ENCODE measurements around the gene PDE8B. TPM values are rescaled to one million over a fixed set of nuclear protein-coding genes. Genes with fewer than 3 reads are reported as not detected.

Gene PDE8B
- total RNA-seq, 1 donor from 2014 or later = 5.9 TPM

GRCh38 chr5:77181173-77181572 is 29.3 kb upstream of the PDE8B start:
- DNase-seq (ENCODE audit: extremely low spot score in 2 of 2) = no peak
- H3K9me3 ChIP-seq = no peaks in the 10 kb centered on the region
- no peak overlapping the region for H3K27ac ChIP-seq
- H3K27me3 ChIP-seq = no peaks in the 10 kb centered on the region
- peaks cover 15% of the 10 kb centered on the region for H3K4me1 ChIP-seq
- peak overlapping the region; percentile 52 to 55 for H3K4me3 ChIP-seq
- H3K36me3 ChIP-seq = no peaks in the 10 kb centered on the region
- intact Hi-C loops (cut with DNase I) = no loop called here
- no peak for TF ChIP-seq POLR2AphosphoS5 (IDR thresholded peaks at IDR 0.05; ENCODE audit: insufficient read depth in 1 of 2, low read depth in 1 of 2)
- TF ChIP-seq CTCF (IDR thresholded peaks at IDR 0.05) = no peak
- no peak for TF ChIP-seq POLR2A (IDR thresholded peaks at IDR 0.05)

GRCh38 chr5:77181596-77182304 is 28.7 kb upstream of the PDE8B start:
- Histone ChIP-seq H3K27me3 (no peaks in the 10 kb centered on the region), H3K4me1 (peaks cover 15% of the 10 kb centered on the region), H3K36me3 (no peaks in the 10 kb centered on the region), H3K9me3 (no peaks in the 10 kb centered on the region), H3K27ac (no peak overlapping the region), H3K4me3 (peak overlapping the region in 1 of 2 donors; percentile 55)
- intact Hi-C loops (cut with DNase I) = no loop called here
- DNase-seq (ENCODE audit: extremely low spot score in 2 of 2) = no peak
- no peak for TF ChIP-seq POLR2AphosphoS5 (IDR thresholded peaks at IDR 0.05; ENCODE audit: insufficient read depth in 1 of 2, low read depth in 1 of 2)
- no peak for TF ChIP-seq POLR2A (IDR thresholded peaks at IDR 0.05)
- no peak for TF ChIP-seq CTCF (IDR thresholded peaks at IDR 0.05)

GRCh38 chr5:77182367-77182766 is 28.1 kb upstream of the PDE8B start:
- no peaks in the 10 kb centered on the region for H3K27me3 ChIP-seq
- no peak for DNase-seq (ENCODE audit: extremely low spot score in 2 of 2)
- no peak overlapping the region for H3K27ac ChIP-seq
- H3K9me3 ChIP-seq = no peaks in the 10 kb centered on the region
- intact Hi-C loops (cut with DNase I) = no loop called here
- no peak overlapping the region for H3K4me3 ChIP-seq
- H3K36me3 ChIP-seq = no peaks in the 10 kb centered on the region
- TF ChIP-seq CTCF (IDR thresholded peaks at IDR 0.05) = no peak
- TF ChIP-seq POLR2AphosphoS5 (IDR thresholded peaks at IDR 0.05; ENCODE audit: insufficient read depth in 1 of 2, low read depth in 1 of 2) = no peak
- TF ChIP-seq POLR2A (IDR thresholded peaks at IDR 0.05) = no peak
- H3K4me1 ChIP-seq = peaks cover 15% of the 10 kb centered on the region

GRCh38 chr5:77186652-77187370 is 23.7 kb upstream of the PDE8B start:
- H3K4me3 ChIP-seq = no peak overlapping the region
- no peak for TF ChIP-seq POLR2AphosphoS5 (IDR thresholded peaks at IDR 0.05; ENCODE audit: insufficient read depth in 1 of 2, low read depth in 1 of 2)
- TF ChIP-seq POLR2A (IDR thresholded peaks at IDR 0.05) = no peak
- TF ChIP-seq CTCF (IDR thresholded peaks at IDR 0.05) = no peak
- no peaks in the 10 kb centered on the region for H3K4me1 ChIP-seq
- DNase-seq (ENCODE audit: extremely low spot score in 2 of 2) = no peak
- H3K27ac ChIP-seq = no peak overlapping the region
- intact Hi-C loops (cut with DNase I) = no loop called here
- no peaks in the 10 kb centered on the region for H3K9me3 ChIP-seq
- no peaks in the 10 kb centered on the region for H3K36me3 ChIP-seq
- no peaks in the 10 kb centered on the region for H3K27me3 ChIP-seq

GRCh38 chr5:77189421-77189820 is 21.1 kb upstream of the PDE8B start:
- H3K9me3 ChIP-seq = no peaks in the 10 kb centered on the region
- no peaks in the 10 kb centered on the region for H3K36me3 ChIP-seq
- no peak overlapping the region for H3K4me3 ChIP-seq
- no peak overlapping the region for H3K27ac ChIP-seq
- H3K27me3 ChIP-seq = no peaks in the 10 kb centered on the region
- no peak for DNase-seq (ENCODE audit: extremely low spot score in 2 of 2)
- TF ChIP-seq CTCF (IDR thresholded peaks at IDR 0.05) (no peak), POLR2A (IDR thresholded peaks at IDR 0.05) (no peak), POLR2AphosphoS5 (IDR thresholded peaks at IDR 0.05; ENCODE audit: insufficient read depth in 1 of 2, low read depth in 1 of 2) (no peak)
- no peaks in the 10 kb centered on the region for H3K4me1 ChIP-seq
- intact Hi-C loops (cut with DNase I) = no loop called here

Data from vagina (tissue), 2 donors.